ENCODE results near the gene GAGE13.
"Not testable (repeated sequence)": the region's sequence is repeated elsewhere in the genome, so short reads cannot be mapped to it uniquely, and the experiment has no call there.

GAGE13 gene

GRCh38 chrX:49331282-49331681 is at the start of gene GAGE13:
TSS of gene GAGE13 (plus strand) at chrX:49331582. CDS start at chrX:49332738, 1,156 bp downstream.
- DNase-seq: not testable (repeated sequence)

GRCh38 chrX:49282647-49283011 is 48.8 kb upstream of the GAGE13 start:
- DNase-seq: no peak

- DNase-seq: no peak
These were observed 47.2 kb upstream of the GAGE13 start for GRCh38 chrX:49284212-49284611.

- DNase-seq: no peak
These were observed 45.2 kb upstream of the GAGE13 start for GRCh38 chrX:49286136-49286535.

- DNase-seq: no peak
These were observed 44.8 kb upstream of the GAGE13 start for GRCh38 chrX:49286581-49286980.

- DNase-seq: no peak
These were observed 43.7 kb upstream of the GAGE13 start for GRCh38 chrX:49287665-49288064.

GRCh38 chrX:49290215-49290614 is 41.2 kb upstream of the GAGE13 start:
- no peak for DNase-seq

- no peak for DNase-seq
These were observed 39.6 kb upstream of the GAGE13 start for GRCh38 chrX:49291615-49292337.

GRCh38 chrX:49292400-49293362 is 38.7 kb upstream of the GAGE13 start:
- DNase-seq: no peak

GRCh38 chrX:49299293-49299692 is 32.1 kb upstream of the GAGE13 start:
- DNase-seq: not testable (repeated sequence)

GRCh38 chrX:49300703-49301102 is 30.7 kb upstream of the GAGE13 start:
- DNase-seq: no peak

GRCh38 chrX:49303346-49303745 is 28.0 kb upstream of the GAGE13 start, which contains the start of gene GAGE10:
TSS of gene GAGE10 (plus strand) at chrX:49303646. CDS start at chrX:49304860, 1,214 bp downstream.
- no peak for DNase-seq

GRCh38 chrX:49307775-49308174 is 23.6 kb upstream of the GAGE13 start:
- DNase-seq: not testable (repeated sequence)

GRCh38 chrX:49308604-49309269 is 22.6 kb upstream of the GAGE13 start:
- no peak for DNase-seq

- DNase-seq: no peak
These were observed 21.9 kb upstream of the GAGE13 start for GRCh38 chrX:49309401-49309981.

- DNase-seq: no peak
These were observed 21.0 kb upstream of the GAGE13 start for GRCh38 chrX:49310371-49310770.

GRCh38 chrX:49312176-49312575 is 19.2 kb upstream of the GAGE13 start:
- DNase-seq: no peak

- no peak for DNase-seq
These were observed 15.3 kb upstream of the GAGE13 start for GRCh38 chrX:49316085-49316484.

- not testable (repeated sequence) for DNase-seq
These were observed 9.6 kb upstream of the GAGE13 start, which contains the start of gene GAGE12J for GRCh38 chrX:49321737-49322136. TSS of gene GAGE12J (plus strand) at chrX:49322037. CDS start at chrX:49323194, 1,157 bp downstream.

GRCh38 chrX:49322266-49322665 is 9.1 kb upstream of the GAGE13 start:
- DNase-seq: not testable (repeated sequence)

GRCh38 chrX:49323735-49324134 is 7.6 kb upstream of the GAGE13 start:
- DNase-seq: not testable (repeated sequence)

- DNase-seq: not testable (repeated sequence)
These were observed 961 bp upstream of the GAGE13 start for GRCh38 chrX:49330421-49330820.

- DNase-seq: not testable (repeated sequence)
These were observed 459 bp downstream of the GAGE13 start for GRCh38 chrX:49331841-49332240.

Data from KG1 (cell line).